ENCODE data around the gene PKNOX1. TPM values are rescaled to one million over a fixed set of nuclear protein-coding genes. Genes with fewer than 3 reads are reported as not detected.

Gene PKNOX1
- total and polyA plus RNA-seq, 9 of the 15 experiments (the other 6 are each of a cell fraction or from before 2014, with no cell fraction given): 8.8 to 25.9 (median 13.2) TPM

- ATAC-seq (no peak), DNase-seq (ENCODE audit: extremely low read depth in 1 of 4, low spot score in 3 of 4) (no peak), FAIRE-seq (no peak)
- Histone ChIP-seq H4K20me1 (replicated peaks; ENCODE audit: control insufficient read depth, insufficient read depth, low read length) (no peaks in the 10 kb centered on the region), H3K4me1 (replicated peaks in 1 of 2; ENCODE audit: control insufficient read depth in 2 of 2, insufficient read depth in 2 of 2, low read length in 2 of 2) (no peaks in the 10 kb centered on the region), H3K27me3 (ENCODE audit: control insufficient read depth in 2 of 2, insufficient read depth in 2 of 2, low read length in 2 of 2) (no peaks in the 10 kb centered on the region), H3K36me3 (ENCODE audit: control insufficient read depth, insufficient read depth, low read length) (peaks cover 40% of the 10 kb centered on the region; the same call in 2 of the 3 replicates), H3K9ac (ENCODE audit: insufficient read depth in 1 of 2, low read depth in 2 of 2, low read length in 2 of 2) (no peak overlapping the region), H3K4me3 (no peak overlapping the region), H3K9me3 (replicated peaks; ENCODE audit: control insufficient read depth, insufficient read depth, low read depth, low read length) (no peaks in the 10 kb centered on the region), H3K4me2 (ENCODE audit: insufficient read depth, low read length) (no peak overlapping the region), H3K79me2 (ENCODE audit: control insufficient read depth, insufficient read depth, low read length) (no peaks in the 10 kb centered on the region), H3K27ac (ENCODE audit: extremely low read depth, low read depth, low read length) (no peak overlapping the region), H3K9me1 (ENCODE audit: control insufficient read depth, insufficient read depth, low read length) (no peaks in the 10 kb centered on the region), H2AFZ (ENCODE audit: low read depth, low read length) (no peak overlapping the region)
- POLR2A ChIA-PET: interaction anchor here (0.6 kb wide), 1 partner anchor 52 kb away, joined by 4 read pairs; no protein-coding TSS in a partner anchor
- no TSS peak for BruUV-seq (replicated peaks)
- in situ Hi-C loops (cut with MboI) (no loop called here), intact Hi-C loops (cut with micrococcal nuclease) (no loop called here)
- TF ChIP-seq ZFP36 (IDR thresholded peaks at IDR 0.05; ENCODE audit: low read depth, low read length, partially characterized antibody): no peak
- TF ChIP-seq ZNF696 (CRISPR knock-in tag; conservative IDR thresholded peaks at IDR 0.05): no peak
- TF ChIP-seq MLLT1 (IDR thresholded peaks at IDR 0.05): no peak
- no peak for TF ChIP-seq NONO (IDR thresholded peaks at IDR 0.05; ENCODE audit: low read depth in 2 of 2, low read length in 1 of 2)
- TF ChIP-seq SMARCA4 (IDR thresholded peaks at IDR 0.05): no peak
- 77% methylated on average over 8 of the region's 8 CpGs for WGBS (ENCODE audit: insufficient coverage, low coverage, missing lambda C conversion rate)
- CTCF ChIA-PET (ENCODE audit: low intra/inter-chr PET ratio): no interaction called here
Measured at GRCh38 chr21:43023175-43023574, 48.8 kb downstream of the PKNOX1 start.

All from K562 (cell line).